BJ (cell line): Measurements from ENCODE around the gene SYNE1. TPM values are rescaled to one million over a fixed set of nuclear protein-coding genes. Genes with fewer than 3 reads are reported as not detected.

Experiments
- CTCF ChIA-PET: fragments of 350-600 bp; formaldehyde crosslinking; extraction: SDS; loops from one replicate; lab custom pipeline; 2021; ENCODE audit warnings: antibody characterized with exemption, inconsistent platforms; lab: Yijun Ruan, JAX
- POLR2A ChIA-PET: fragments of 300-600 bp; sonication (Branson Sonifier 250); formaldehyde crosslinking; extraction: SDS; loops from one replicate; lab custom pipeline; 2021; ENCODE audit warnings: antibody characterized with exemption; lab: Charles Lee
- DNase-seq: peaks from one replicate; pipeline ENCODE4 v3.0.0-alpha.2; 2011; ENCODE audit warnings: low read depth
- H3K27me3 ChIP-seq: 2 replicates; pipeline ENCODE4 v1.6.0; 2011; ENCODE audit warnings: low read length; ENCODE audit not compliant: control insufficient read depth, insufficient read depth
- H3K36me3 ChIP-seq: 2 replicates; pipeline ENCODE4 v1.5.1; 2011; ENCODE audit warnings: low read length; ENCODE audit not compliant: control insufficient read depth, insufficient read depth
- H3K4me3 ChIP-seq: 2 replicates; pipeline ENCODE4 v1.5.1; 2011; ENCODE audit warnings: low read depth, mild to moderate bottlenecking, control low read depth, low read length
- polyA plus RNA-seq: library from polyadenylated mRNA; depleted of rRNA; stranded (reverse); fragments of >200 nt; gene quantifications from 2 replicates; pipeline ENCODE4 v1.2.3, GENCODE V29; 2011
- TF ChIP-seq, protein P1 (sequence below): IDR thresholded peaks from 2 replicates; pipeline ENCODE4 v1.5.1; 2011; ENCODE audit warnings: low read depth, mild to moderate bottlenecking, control low read depth, inconsistent platforms, low read length, moderate library complexity; ENCODE audit not compliant: insufficient read depth

Gene SYNE1
- polyA plus RNA-seq, 1 experiment, result 44.2 TPM

GRCh38 chr6:152232501-152233151, 404.5 kb downstream of the SYNE1 start:
- no peak overlapping the region for H3K4me3 ChIP-seq

GRCh38 chr6:152229330-152229729, 407.8 kb downstream of the SYNE1 start:
- CTCF ChIA-PET, result interaction anchor here (1.1 to 1.3 kb wide), 2 partner anchors 10 to 109 kb away, joined by 3 to 4 read pairs; no protein-coding TSS in a partner anchor
- H3K4me3 ChIP-seq, result no peak overlapping the region
- TF ChIP-seq, protein P1, sequence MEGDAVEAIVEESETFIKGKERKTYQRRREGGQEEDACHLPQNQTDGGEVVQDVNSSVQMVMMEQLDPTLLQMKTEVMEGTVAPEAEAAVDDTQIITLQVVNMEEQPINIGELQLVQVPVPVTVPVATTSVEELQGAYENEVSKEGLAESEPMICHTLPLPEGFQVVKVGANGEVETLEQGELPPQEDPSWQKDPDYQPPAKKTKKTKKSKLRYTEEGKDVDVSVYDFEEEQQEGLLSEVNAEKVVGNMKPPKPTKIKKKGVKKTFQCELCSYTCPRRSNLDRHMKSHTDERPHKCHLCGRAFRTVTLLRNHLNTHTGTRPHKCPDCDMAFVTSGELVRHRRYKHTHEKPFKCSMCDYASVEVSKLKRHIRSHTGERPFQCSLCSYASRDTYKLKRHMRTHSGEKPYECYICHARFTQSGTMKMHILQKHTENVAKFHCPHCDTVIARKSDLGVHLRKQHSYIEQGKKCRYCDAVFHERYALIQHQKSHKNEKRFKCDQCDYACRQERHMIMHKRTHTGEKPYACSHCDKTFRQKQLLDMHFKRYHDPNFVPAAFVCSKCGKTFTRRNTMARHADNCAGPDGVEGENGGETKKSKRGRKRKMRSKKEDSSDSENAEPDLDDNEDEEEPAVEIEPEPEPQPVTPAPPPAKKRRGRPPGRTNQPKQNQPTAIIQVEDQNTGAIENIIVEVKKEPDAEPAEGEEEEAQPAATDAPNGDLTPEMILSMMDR, result no peak
- POLR2A ChIA-PET, result no interaction called here
- no peaks in the 10 kb centered on the region for H3K27me3 ChIP-seq
- 0 out of 2 replicates have a peak, but pooled peaks cover 1% of the 10 kb centered on the region for H3K36me3 ChIP-seq
- no peak for DNase-seq

More at GRCh38 chr6:152232501-152233151, 404.5 kb downstream of the SYNE1 start:
- H3K27me3 ChIP-seq, result no peaks in the 10 kb centered on the region
- ChIA-PET POLR2A (no interaction called here), CTCF (interaction anchor here (1.1 kb wide), 1 partner anchor 14 kb away, joined by 4 read pairs; no protein-coding TSS in a partner anchor)
- peak; percentile 47 for DNase-seq
- peaks cover 2% of the 10 kb centered on the region; the same call in 1 of the 2 replicates for H3K36me3 ChIP-seq
- TF ChIP-seq, protein P1, result peak; percentile 33; the same call in 1 of the 2 replicates

DNA sequence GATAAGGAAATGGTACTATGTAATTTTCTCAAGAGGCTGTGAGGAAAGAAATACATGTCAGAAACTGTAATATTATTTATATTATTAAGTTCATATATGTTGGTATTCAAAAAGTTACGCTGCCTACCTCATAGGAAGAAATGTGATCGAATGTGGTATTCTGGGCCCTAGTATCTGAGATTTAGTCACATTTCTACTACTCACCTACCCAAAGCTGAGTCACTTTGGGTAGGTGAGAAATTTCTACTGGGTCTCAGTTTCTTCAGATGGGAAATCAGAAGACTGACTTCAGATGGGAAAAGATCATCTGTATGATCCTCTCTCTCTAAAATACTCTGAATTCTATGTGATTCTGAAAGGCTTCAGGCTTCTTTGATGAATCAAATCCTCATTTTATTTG, 411.0 kb downstream of the SYNE1 start:
- Histone ChIP-seq H3K27me3 (no peaks in the 10 kb centered on the region), H3K36me3 (peaks cover 16% of the 10 kb centered on the region), H3K4me3 (no peak overlapping the region)
- ChIA-PET POLR2A (no interaction called here), CTCF (interaction anchor here (0.7 kb wide), 1 partner anchor 101 kb away, joined by 3 read pairs; no protein-coding TSS in a partner anchor)
- TF ChIP-seq, protein P1, result no peak
- no peak for DNase-seq

GRCh38 chr6:152225241-152225934, 411.8 kb downstream of the SYNE1 start:
- CTCF ChIA-PET, result no interaction called here

More at GRCh38 chr6:152225241-152225934, 411.8 kb downstream of the SYNE1 start:
- DNase-seq, result no peak
- Histone ChIP-seq H3K36me3 (peaks cover 19% of the 10 kb centered on the region), H3K4me3 (no peak overlapping the region), H3K27me3 (no peaks in the 10 kb centered on the region)
- POLR2A ChIA-PET, result no interaction called here
- TF ChIP-seq, protein P1, result no peak
